NCI-H82 (cell line): ENCODE results near the gene BZW2.

ENCODE experiments used
- DNase-seq: peaks from one replicate; lab custom pipeline; 2025; lab: John Stamatoyannopoulos, UW

BZW2 gene

DNA sequence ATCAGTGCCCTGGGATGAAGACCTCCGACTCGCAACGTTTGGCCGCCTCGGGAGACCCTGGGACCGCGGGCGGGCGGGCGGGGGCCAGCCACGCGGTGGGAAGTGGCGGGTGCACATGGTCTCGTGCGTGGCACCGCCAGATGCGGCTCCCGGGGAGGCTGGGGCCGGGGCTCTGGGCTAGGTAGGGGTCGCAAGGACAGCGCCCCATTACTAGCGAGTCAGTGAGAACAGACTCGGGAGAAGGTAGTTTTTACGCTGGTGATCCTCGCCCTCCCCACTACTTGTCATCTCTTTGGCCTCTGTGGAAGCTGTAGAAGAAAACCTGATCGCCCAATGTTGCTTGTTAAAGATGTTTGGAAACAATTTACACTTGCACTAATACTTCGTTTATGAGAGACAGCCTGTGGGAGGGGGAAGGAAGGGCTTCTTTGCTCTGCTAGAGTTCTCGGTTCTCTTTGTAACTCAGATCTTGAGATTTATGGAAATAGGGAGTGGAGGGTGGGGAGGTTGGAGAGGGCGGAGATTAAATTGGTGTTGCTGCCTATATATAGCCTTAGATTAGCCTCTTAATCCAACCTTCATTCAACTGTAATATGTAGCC lies 591 bp downstream of the BZW2 start:
- peak; percentile 80 for DNase-seq

DNA sequence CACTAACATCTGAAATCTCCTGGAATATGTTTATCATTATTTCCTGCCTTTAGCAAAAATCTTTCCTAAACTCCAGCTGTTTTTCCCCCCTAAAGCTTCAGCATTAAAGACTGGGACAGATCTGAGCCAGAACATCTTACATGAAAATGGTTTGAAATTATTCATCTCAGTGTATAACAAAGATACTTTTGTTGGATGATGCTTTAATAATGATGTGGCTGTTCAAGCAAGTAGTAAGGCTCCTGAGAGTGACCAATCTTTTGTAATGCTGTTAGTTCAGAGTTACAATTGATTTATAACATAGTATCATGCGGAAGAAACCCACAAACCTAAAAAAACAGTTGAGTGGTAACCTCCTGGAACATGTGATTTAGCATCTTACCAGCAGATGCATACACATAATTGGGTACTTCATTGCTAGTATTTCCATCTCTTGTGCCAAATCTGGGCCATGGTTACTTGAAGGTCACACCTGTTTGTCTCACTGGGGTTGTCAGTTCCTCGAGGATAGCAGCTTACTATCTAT lies 1.5 kb downstream of the BZW2 start:
- DNase-seq: peak; percentile 7

DNA sequence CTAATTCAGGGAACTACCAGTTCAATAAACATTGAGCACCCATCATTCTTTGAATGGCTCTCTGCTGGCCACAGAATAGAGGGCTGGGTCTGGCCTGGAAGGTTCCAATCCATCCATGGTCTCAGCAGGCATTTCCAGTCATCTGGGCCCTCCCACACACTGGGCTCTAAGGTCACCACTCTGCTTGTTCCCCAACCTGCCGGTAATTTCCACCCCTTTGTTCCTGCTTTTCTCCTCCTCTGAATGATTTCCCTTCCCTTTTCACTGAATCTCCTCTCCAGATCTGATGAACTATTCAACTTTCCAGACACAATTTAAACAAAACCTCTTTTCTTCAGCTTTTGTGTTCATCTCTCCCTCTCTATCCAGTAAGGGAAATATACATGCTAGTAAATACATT lies 2.6 kb downstream of the BZW2 start:
- peak; percentile 6 for DNase-seq

DNA sequence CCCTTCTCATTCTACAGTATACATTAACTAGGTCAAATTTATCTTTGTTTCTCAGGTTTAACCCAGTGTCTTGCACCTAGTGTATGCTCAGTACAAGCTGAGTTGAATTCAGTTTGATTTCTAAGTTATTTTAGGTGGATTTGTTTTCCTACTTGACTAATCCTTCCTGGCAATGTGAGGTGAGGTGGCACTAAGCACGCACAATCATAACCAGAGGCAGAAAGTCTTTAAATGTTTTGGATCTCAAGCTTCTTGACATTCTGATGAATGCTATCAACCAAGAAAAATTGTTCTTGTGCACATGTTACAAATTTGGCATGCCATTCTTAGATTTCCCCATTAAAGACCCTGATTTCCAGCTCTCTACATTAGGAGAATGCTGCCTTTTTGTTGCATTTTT lies 3.2 kb downstream of the BZW2 start:
- DNase-seq: no peak

DNA sequence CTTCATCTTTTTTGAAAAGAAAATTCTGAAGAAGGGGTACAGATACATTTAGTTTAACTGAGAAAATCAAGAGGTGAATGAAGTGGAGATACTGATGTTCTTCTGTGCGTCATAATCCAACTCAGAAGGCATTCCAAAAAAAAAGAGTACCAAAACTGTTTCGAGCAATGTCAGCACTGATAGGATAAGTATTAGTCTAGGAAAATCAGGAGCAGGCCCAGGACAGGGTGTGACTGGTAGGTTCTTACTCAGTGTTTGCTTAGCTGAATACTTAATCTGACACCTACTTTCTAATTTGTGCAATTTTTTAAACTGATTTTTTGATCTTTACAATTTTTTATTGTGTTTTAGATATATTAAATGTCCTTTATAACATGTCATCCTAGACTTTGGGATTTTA lies 4.3 kb downstream of the BZW2 start:
- DNase-seq: no peak

DNA sequence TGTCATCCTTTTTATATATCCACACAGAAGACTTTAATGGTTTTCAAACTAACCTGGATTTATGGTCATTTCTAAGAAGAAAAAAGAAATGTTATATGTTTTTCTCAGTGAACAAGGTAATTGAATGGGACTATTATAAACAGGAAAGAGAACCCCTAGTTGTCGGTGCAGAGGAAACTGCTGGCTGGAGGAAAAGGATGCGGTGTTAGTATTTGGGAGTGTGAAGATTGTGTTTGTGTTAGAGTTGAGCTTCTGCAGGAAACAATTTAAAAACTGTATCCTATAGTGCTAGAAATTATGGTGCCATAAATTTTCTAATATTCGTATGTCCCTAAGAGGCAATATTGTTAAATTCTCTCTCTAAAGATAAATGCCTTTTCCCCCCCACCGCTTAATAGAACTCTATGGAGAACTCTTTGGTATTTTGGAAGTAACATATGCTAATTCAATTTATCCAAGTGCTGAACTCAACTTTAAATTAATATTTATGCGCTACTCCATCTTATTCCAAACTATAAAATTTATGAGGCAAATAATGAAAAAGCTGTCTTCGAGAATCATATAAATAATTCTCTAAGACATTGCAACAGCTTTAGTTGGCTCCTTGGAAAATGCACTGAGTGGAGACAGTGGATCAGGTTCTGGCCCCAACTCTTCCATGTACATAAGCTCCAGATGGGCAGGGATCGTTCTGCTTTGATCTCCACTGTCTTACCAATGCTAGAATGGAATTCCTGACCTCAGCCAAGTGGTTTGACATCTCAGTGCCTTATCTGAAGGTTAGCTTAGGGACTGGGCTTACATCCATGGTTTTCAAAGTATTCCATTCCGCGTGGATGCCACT lies 5.6 kb downstream of the BZW2 start:
- DNase-seq: peak; percentile 54

DNA sequence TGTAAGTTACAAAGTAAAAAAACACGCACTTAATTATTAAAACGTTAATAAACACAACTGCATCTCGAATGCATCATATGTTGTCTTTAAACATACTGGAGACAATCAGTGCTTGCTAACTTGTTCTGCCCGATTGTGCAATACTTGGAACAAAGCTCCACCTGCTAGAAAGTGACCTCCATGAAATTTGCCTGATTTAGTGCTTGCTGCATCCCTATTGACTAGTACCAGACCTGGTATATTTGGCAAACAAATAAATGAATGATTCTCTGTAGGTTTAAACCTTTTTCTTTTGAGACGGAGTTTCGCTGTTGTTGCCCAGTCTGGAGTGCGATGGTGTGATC lies 6.2 kb downstream of the BZW2 start:
- DNase-seq: no peak

DNA sequence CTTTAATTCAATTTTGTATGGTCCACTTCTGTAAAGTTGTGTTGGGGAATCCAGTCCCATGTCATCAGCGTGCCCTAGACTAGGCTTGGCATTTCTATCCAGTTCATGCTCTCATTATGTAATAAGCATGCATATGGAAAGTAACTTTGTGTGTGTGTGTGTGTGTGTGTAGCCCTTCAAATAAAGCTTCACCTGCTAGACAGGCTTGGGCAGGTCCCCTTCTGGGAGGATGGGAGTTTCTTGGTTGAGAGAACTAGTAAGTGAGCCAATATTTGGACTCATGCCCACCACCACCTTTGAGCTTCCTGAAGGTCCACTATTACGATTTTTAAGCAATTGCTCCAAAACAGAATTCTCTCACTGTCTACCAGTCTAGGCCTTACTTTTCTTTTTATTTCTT lies 6.9 kb downstream of the BZW2 start:
- DNase-seq: no peak

DNA sequence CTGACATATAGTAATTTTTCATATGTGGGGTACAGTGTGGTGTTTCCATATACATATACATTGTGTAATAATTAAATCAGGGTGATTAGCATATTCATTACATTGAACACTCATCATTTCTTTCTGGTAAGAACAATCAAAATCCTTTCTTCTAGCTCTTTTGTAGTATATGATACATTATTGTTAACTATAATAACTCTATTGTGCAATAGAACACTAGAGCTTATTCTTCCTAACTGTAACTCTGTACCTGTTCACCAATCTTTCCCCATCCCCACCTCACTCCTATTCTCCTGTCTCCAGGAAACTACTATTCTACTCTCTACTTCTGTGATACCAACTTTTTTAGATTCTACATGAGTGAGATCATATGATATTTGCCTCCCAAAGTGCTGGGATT lies 9.4 kb downstream of the BZW2 start:
- DNase-seq: no peak

DNA sequence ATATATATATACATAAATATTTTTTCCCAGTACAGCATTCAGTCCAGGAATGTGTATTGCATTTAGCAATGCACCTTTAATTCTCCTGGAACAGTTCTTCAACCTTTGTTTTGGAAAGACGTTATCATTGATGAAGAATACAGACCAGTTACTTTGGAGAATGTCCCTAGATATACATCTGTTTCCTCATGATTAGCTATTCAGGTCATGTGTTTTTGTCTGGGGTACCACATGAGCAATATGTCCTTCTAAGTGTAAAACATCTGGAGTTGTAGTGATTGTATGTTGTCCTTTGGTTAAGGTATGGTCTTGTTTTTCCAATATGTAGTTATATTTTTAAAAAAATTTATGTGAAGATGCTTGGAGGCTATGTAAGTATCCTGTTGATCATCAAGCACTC lies 10.2 kb downstream of the BZW2 start:
- no peak for DNase-seq

DNA sequence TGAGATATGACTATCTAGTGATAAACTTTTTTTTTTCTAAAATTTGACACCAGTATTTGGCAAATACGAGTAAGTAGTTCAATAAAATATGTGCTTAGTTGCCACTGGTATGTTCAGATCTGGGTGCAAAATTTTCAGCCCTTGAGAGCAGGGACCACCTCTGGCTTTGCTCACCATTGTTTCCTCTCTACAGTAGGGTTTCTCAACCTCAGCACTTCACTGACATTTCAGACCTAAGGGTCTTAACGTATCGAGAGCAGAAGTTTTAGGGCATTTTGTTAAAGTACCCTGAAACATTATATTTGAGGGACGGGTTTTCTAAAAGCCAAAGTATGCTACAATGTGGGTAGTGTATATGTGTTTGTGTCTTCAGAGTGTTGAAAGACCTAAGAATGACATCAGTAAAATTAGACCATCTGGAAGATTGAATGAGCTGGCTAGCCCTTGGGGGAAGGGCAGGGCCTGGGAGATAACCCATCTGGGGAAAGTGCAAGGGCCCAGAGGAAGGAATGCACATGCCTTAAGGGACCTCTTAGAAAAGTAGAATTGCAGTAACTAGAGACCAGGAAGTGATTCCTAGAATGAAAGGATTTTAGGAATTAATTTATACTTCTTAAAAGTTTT lies 11.8 kb downstream of the BZW2 start:
- DNase-seq: peak; percentile 82

DNA sequence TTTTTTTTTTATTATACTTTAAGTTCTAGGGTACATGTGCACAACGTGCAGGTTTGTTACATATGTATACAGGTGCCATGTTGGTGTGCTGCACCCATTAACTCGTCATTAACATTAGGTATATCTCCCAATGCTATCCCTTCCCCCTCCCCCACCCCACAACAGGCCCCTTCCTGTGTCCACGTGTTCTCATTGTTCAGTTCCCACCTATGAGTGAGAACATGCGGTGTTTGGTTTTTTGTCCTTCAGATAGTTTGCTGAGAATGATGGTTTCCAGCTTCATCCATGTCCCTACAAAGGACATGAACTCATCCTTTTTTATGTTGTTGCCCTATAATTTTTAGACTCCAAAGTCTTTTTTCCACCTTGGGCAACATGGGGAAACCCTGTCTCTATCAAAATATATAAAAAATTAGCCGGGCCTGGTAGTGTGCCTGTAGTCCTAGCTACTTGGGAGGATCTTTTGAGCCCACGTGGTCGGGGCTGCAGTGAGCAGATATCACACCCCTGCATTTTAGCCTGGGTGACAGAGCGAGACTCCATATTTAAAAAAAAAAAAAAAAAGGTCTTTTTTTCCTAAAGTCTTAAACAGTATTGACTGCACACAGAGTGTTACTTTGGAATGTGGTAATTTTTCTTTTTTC lies 14.0 kb downstream of the BZW2 start:
- peak; percentile 5 for DNase-seq

DNA sequence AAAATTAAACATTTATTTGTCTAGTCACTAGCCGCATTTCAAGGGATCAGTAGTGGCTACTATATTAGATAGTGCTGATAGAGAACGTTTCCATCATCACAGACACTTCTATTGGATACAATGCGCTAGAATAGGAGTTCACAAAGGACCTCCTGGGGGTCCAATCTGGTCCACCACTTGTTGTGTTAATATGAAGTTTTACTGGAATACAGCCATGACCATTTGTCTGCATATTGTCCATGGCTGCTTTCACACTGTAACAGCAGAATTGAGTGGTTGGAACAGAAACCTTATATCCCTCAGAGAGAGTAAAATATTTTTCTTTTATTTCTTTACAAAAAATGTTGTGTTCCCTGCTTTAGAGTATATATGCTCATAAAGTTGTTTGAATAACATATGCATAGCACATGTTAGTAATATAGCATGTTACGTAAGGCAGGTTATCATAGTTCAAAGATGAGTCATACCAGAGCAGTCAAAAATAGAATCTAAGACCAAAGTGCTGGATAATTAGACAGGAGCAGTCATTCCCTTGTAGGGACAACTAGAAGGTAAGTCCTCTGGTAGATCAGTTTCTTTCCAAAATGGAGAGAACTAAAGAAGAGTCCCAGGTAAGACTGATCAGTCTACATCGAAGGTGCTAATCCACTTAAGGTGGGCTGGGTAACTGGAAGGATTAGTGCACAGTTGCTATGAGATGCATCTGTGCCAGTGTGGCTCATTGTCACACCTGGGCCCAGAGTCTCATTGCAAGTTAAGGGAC lies 14.9 kb downstream of the BZW2 start:
- peak; percentile 69 for DNase-seq

DNA sequence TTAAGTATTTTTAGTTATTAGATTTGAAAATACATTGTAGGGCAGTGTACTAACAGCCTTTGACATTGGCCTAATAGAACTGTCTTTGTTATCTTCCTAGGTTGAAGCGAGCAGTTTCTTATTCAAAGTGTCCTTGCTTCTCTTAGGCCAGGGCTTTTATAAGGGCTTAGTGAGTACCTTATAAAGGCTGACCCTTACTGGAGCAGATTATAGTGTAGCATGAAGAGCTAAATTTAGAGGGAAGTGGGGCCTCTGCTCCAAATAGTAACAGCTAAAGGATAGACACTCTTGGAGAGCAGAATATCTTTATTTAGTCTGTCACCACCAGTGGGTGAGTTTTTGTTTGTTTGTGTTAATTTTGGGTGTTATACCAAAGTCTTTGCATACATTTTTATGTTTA lies 15.9 kb downstream of the BZW2 start:
- DNase-seq: no peak

DNA sequence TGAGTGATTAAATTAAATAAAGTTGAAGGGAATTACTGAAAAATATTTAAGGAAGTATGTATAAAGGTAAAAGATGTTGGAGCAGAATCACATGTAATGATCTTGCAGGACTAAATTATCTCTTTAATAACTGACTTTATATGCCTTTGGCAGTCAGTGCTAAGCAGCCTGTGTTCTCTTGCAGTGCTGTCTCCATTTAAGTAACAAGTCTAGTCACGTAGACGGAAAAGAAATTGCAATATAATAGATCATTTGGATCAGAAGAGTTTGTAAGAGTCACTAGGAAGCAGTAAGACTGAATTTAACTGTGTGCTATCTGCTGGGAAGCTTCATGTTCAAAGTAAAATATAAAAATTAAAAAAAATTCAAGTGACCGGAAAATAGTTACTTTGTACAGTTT lies 21.4 kb downstream of the BZW2 start:
- no peak for DNase-seq

DNA sequence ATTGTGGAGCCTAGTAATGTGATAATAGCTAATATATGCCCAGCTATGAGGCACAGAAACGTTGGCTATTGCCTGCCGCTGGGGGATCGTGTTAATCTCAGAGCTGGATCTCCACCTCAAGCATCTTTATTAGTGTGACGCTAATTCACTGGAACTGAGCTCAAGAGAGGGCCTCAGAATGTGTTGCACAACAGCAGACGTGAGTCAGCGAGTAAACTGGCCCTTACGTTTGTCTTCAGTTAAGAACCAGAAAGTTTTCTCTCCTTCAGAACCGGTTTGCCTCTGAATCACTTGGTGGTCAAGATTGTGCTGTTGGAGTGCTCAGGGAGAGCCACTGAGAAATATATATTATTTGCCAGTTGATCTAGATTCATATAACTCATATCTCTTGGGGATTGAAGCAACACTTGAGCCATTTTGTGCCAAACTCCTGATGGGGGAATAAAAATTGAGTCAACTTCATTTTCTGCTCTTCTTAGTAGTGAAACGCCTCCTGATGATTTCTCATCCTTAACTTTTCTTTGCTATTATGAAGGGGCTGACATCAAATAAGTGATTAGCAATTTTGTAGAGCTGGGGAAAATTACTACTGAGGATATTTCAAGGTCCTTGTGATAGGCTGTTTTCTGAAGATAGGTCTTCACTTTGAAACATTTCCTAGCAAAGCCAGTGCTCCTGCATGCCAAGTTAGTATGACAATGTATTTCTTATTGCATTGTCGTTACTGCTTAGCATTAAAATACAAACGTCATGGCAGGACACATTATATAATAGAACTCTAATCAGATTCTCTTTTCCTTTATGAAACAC lies 22.3 kb downstream of the BZW2 start:
- DNase-seq: no peak

DNA sequence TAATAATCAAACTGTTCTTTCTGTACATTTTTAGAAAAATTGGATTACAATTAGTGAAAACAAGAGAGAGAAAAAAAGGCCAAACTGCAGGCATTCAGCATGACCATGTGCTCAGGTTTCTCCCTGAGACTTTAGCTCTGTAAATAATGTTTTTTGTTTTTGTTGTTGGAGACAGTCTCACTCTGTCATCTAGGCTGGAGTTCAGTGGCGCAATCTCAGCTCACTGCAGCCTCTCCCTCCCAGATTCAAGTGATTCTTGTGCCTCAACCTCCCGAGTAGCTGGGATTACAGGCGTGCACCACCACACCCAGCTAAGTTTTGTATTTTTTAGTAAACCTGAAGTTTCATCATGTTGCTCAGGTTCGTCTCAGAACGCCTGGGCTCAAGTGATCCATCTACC lies 23.0 kb downstream of the BZW2 start:
- DNase-seq: no peak

DNA sequence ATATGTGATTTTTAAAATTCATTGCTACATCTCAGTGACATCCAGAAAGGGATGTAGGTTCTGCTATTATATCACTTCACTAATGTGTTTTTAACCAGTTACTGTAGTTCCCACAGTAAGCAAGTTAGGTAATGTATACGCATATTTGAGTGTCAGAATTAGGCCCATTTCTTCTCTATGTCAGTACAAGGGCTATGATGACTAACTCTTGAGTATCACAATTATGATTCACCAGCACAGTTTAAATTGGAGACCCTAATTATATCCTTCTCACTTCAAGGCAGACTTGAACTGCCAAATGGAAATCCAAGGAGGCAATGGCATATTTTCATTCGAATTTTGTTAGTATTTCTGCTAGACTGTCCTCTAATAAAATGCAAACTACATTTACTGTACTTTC lies 23.6 kb downstream of the BZW2 start:
- DNase-seq: no peak

DNA sequence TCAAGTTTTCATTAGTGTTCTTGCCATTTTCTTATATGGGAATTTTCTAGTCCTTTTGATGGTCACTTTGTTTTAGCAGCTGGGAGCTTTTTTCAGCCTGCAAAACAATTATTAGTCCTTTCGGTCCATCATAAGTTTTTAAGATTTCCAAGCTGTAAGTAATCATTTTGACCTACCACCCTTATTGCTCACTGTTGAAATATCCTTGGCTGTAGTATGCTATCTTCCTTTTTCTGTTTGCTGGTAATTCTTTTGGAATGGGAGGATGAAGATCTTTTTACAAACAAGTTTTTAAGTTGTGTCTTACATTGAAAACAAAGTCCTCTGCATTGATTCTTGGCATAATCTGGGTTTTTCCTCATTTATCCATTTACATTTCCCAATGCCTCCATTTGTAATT lies 24.0 kb downstream of the BZW2 start:
- DNase-seq: no peak

DNA sequence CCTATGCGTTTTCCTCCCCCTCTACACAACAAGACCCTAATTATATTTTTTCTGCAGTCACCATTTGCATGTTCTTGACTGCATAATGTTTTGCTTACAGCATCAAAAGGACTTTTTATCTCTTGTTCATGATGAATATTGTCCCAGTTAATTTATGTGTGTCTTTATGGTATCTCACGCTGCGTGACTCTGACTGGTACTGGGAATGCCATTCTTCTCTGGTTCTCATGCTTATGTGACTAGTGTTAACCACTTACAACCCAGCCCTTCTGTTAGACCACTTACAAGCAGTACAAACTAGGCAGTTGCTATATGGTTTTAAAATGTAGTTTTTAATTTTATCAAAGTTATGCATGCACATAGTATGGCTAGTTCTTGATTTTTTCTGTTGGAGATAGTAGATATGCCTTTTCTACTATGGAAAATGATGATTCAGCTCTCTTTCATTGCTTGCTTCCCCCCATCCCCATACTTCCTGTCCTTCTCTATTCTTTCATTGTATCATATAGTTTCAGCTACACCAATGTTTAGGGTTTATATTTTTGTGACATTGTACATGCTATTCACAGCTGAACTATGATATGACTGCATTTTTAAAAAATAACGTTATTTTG lies 24.9 kb downstream of the BZW2 start:
- DNase-seq: no peak

DNA sequence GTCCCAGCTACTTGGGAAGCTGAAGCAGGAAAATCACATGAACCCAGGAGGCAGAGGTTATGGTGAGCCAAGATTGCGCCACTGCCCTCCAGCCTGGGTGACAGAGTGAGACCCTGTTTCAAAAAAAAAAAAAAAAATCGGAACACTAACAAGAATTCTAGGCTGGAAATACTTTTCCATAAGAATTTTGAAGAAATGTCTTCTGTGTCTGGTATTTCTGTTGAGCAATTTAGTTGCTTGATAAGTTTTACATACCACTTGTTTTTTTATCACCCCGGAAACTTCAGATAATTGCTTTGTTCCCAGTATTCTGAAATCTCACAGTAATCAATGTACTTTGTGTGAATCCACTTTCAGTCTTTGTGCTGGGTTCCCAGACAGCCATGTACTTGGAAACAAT lies 25.8 kb downstream of the BZW2 start:
- DNase-seq: no peak
